Fibroblast of gingiva (primary cell): ENCODE measurements around the gene MTMR6.

Source experiments
- DNase-seq: peaks from one replicate; pipeline ENCODE4 v3.0.0-alpha.2; 2011; ENCODE audit warnings: low read depth

MTMR6 gene

GRCh38 chr13:25217023-25217885 is 70.0 kb downstream of the MTMR6 start:
- peak; percentile 19 for DNase-seq

- DNase-seq: no peak
Measured at GRCh38 chr13:25215253-25215575, 72.1 kb downstream of the MTMR6 start.

GRCh38 chr13:25214491-25215252 is 72.6 kb downstream of the MTMR6 start:
- peak; percentile 42 for DNase-seq

GRCh38 chr13:25213715-25214114 is 73.6 kb downstream of the MTMR6 start:
- no peak for DNase-seq

- no peak for DNase-seq
Measured at GRCh38 chr13:25210842-25211569, 76.3 kb downstream of the MTMR6 start.

GRCh38 chr13:25207291-25207810 is 79.9 kb downstream of the MTMR6 start:
- no peak for DNase-seq

- no peak for DNase-seq
Measured at GRCh38 chr13:25204863-25205262, 82.4 kb downstream of the MTMR6 start.

- no peak for DNase-seq
Measured at GRCh38 chr13:25203127-25203740, 84.1 kb downstream of the MTMR6 start.

- no peak for DNase-seq
Measured at GRCh38 chr13:25200783-25201182, 86.5 kb downstream of the MTMR6 start.

GRCh38 chr13:25198647-25199046 is 88.6 kb downstream of the MTMR6 start:
- no peak for DNase-seq

GRCh38 chr13:25196971-25197370 is 90.3 kb downstream of the MTMR6 start:
- DNase-seq: no peak
